Epithelial cell of proximal tubule (primary cell): ENCODE measurements around the gene MYCN. TPM values are rescaled to one million over a fixed set of nuclear protein-coding genes. Genes with fewer than 3 reads are reported as not detected.
"Not testable (repeated sequence)": the region's sequence is repeated elsewhere in the genome, so short reads cannot be mapped to it uniquely, and the experiment has no call there.

Experiments used
- DNase-seq: peaks from one replicate; pipeline ENCODE4 v3.0.0-alpha.2; 2011; ENCODE audit warnings: low read depth
- H3K4me3 ChIP-seq: 2 replicates; pipeline ENCODE4 v1.5.1; 2011; ENCODE audit warnings: low read depth, mild to moderate bottlenecking, low read length
- CTCF ChIP-seq: conservative IDR thresholded peaks from 2 replicates; pipeline ENCODE4 v1.5.1; 2012; ENCODE audit warnings: low read depth, mild to moderate bottlenecking, low read length
- total RNA-seq: library from RNA; depleted of rRNA; stranded (reverse); fragments of >200 nt; gene quantifications from 2 replicates; pipeline ENCODE4 v1.2.3, GENCODE V29; 2015

Gene MYCN
- total RNA-seq, 1 donor from 2014 or later = 3.0 TPM

GRCh38 chr2:15955232-15955988, 15.1 kb downstream of the MYCN start:
- H3K4me3 ChIP-seq = no peak overlapping the region
- TF ChIP-seq CTCF = no peak
- no peak for DNase-seq

- DNase-seq = no peak
- no peak for TF ChIP-seq CTCF
These were observed 15.9 kb downstream of the MYCN start for GRCh38 chr2:15956230-15956629.

GRCh38 chr2:15956751-15957736, 16.7 kb downstream of the MYCN start:
- no peak for TF ChIP-seq CTCF
- H3K4me3 ChIP-seq = no peak overlapping the region
- no peak for DNase-seq

More at GRCh38 chr2:15956230-15956629, 15.9 kb downstream of the MYCN start:
- no peak overlapping the region for H3K4me3 ChIP-seq

- no peak for DNase-seq
- no peak for TF ChIP-seq CTCF
These were observed 17.7 kb downstream of the MYCN start for GRCh38 chr2:15957881-15958713.

GRCh38 chr2:15959331-15960153, 19.2 kb downstream of the MYCN start:
- TF ChIP-seq CTCF = no peak

More at GRCh38 chr2:15957881-15958713, 17.7 kb downstream of the MYCN start:
- H3K4me3 ChIP-seq = no peak overlapping the region

GRCh38 chr2:15960154-15960520, 19.8 kb downstream of the MYCN start:
- not testable (repeated sequence) for DNase-seq, H3K4me3 ChIP-seq

More at GRCh38 chr2:15959331-15960153, 19.2 kb downstream of the MYCN start:
- no peak for DNase-seq
- no peak overlapping the region for H3K4me3 ChIP-seq

GRCh38 chr2:15963109-15963976, 23.0 kb downstream of the MYCN start:
- not testable (repeated sequence) for H3K4me3 ChIP-seq, DNase-seq
